GM18870 (cell line): ENCODE data around the gene NRP2.

Experiments
- ATAC-seq: cut with Tn5 transposase; IDR thresholded peaks from one replicate; pipeline ENCODE4 v1.9.1; 2021; ENCODE audit warnings: moderate library complexity; ENCODE audit not compliant: unreplicated experiment

Gene NRP2

GRCh38 chr2:205751569-205752031, 69.3 kb downstream of the NRP2 start:
- no peak for ATAC-seq

DNA sequence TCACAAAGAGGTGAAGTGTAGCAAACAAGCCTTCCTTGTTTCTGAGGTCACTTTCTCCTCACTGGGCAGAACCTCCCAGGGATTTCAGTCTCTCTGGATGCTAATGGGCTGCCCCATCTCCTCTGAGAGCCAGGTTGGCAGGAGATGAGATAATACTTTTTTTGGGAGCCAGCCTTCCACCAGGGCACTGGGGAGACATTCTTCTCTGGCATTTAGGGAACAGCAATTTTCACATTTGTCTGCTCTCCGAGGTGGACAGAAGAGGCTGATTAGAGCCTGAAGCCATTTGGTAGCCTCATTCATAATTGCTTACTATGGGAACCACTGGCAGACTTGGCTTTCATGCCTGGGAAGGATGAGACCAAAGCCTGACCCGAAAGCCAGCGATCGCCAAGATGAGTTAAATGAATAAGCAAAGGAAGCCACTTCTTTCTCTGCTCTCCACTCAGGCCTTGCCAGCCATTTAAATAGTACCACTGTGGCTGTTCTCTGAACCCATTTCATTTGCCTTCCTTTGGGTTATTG, 70.1 kb downstream of the NRP2 start:
- ATAC-seq: no peak

GRCh38 chr2:205752924-205753323, 70.6 kb downstream of the NRP2 start:
- ATAC-seq: no peak

DNA sequence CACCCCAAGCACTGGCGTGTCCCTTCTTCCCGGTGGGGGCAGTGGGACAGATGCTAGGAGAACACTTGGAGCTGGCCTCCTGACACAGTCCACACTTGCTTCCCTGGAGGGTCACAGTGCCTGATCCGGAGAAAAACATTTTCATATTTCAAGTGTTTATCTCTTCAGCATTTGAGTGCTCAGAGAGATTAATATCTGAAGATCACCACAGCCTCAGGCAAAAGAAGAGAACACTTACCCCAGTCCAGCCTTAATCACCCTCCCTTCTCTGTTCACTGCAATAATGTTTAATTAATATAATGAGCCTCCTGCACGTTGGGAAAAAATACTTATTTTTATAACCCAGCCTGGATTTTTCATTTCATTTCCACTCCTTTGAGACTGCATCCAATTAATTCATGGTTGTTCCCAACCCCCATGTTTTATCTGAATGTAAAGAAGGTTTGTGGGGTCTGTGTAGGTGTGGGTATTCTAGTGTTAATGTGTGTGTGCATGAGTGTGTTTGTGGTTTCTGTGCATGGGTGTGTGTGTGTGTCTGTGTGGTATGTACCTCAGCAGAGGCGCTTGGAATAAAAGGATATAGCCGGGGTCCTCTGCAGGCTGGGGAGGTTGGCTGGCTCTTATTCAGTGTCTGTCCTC, 72.1 kb downstream of the NRP2 start:
- no peak for ATAC-seq

- no peak for ATAC-seq
Observed at GRCh38 chr2:205754924-205755321, 72.6 kb downstream of the NRP2 start.

DNA sequence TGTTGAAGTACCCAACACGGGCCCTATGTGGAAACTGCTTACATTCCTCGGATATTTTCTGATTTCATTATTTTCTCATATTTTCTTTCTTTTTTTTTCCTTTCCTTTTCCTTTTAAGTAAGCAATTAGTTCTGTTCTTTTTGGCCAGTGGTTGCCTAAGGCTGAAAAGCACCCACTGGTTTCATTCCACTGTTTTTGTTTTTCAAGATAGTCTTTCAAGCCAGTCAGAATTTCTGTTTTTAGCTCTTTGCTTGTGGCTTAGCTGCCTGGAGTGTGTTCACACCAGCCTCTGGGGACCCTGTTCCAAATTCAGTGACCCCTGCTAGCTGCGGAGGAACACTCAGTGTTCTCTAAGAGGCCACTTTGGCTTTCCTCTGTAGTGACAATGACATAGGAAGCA, 73.6 kb downstream of the NRP2 start:
- ATAC-seq: no peak

DNA sequence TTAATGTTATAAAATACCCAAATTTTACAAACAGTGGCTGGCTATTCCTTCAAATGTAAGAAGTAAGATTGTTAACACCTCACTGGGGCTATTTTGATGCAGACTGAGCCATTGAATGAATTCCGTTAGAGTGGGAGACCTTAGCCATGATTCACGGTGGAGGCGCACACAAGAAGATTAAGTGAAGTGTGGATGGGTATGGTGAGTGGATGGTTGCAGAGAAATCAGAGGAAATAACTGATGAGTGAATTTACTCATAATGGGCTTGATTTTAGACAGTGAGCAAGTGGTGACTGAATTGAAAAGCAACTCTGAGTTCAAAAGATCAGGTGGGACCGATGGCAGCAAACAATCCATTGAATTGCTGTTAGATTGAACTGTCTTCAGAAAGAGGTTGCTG, 75.0 kb downstream of the NRP2 start:
- ATAC-seq: no peak

DNA sequence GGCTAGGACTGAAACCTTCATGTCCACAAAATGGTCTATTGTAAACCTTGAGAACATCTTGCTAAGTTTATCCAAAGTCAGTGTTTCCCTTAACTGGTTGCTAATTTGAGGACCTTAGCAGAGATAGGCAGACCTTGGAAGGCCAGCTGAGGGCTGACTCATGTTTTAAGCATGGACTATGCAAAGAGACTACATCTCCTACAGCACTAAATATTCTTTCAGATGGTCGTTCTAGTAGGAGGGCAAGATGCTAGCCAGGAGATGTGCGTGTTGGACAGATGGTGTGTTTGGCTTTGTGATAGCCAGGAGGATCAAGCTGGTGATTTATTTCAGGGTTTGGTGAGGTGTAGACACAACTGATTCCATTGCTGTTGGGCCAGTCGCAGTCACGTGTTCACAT, 75.8 kb downstream of the NRP2 start:
- no peak for ATAC-seq

DNA sequence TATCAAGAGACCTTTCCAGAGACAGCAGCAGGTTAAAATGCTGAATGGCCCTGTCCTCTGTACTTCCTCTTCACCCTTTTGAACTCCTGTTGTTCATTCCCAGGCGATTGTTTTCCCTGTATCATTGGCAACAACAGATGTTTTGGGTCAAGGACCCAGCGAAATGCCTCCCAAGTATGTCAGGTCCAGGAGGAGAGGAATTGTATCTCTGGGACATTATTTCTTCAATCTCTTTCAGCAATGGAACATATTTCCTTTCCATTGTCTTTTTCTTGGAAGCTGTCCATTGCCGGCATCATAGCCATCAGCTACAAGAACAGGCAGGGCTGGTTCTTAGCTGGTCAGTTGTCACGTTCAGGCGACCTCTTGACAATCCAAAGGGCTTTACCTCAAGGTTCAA, 76.2 kb downstream of the NRP2 start:
- ATAC-seq: no peak

- no peak for ATAC-seq
Observed at GRCh38 chr2:205759257-205759656, 77.0 kb downstream of the NRP2 start.

- ATAC-seq: no peak
Observed at GRCh38 chr2:205759732-205760131, 77.4 kb downstream of the NRP2 start.

DNA sequence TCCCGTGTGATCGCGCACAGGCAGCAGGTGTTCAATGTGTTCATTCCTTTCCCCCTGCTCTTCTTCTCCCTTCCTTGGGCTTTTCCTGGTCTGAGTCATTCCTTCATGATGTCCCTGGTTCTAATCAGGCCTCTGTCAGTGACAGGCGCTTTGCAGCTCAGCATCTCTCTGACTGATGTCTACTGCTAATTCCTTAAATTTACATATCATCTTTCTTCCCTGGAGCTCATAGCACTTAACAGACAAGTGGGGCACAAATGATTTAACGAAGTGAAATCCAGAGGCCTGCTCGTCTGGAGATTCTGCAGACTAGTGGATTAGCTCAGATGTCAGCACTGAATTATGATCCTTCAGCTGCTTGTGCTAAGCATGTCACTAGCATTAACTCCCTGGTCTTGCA, 77.9 kb downstream of the NRP2 start:
- no peak for ATAC-seq

GRCh38 chr2:205761421-205761820, 79.1 kb downstream of the NRP2 start:
- no peak for ATAC-seq

DNA sequence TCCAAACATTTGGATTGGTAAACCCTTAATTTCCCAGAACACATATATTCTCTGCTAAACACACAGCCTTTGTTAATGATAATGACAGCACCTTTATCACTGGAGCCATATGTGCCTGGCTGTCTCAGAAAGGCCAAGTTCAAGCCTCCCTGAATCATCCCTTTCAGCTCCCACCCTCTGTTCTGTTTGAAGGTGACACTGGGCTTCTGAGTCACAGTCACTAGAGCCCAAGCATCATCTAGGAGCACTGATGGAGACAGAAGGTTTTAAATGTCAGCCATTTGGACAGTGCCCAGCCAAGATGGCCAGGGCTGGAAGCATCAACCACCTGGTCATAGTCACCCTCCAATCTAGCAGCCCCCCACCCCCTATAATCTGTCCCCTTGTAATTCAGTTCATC, 80.6 kb downstream of the NRP2 start:
- ATAC-seq: no peak

DNA sequence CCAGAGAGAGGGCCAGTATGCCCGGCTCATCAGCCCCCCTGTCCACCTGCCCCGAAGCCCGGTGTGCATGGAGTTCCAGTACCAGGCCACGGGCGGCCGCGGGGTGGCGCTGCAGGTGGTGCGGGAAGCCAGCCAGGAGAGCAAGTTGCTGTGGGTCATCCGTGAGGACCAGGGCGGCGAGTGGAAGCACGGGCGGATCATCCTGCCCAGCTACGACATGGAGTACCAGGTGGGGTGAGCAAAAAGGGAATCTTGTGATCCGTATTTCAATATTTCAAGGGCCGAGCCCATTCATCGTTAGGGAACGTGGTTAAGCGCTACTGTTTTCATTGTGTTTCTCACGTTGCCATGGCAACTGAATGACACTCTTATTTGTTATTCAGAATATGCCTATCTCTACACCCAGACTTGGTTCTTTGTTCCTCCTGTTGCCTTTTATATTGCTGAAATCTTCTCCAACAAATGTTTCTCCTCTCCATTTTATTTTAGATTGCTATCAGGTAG, 81.5 kb downstream of the NRP2 start:
- ATAC-seq: no peak

GRCh38 chr2:205764270-205764746, 82.0 kb downstream of the NRP2 start:
- ATAC-seq: no peak

DNA sequence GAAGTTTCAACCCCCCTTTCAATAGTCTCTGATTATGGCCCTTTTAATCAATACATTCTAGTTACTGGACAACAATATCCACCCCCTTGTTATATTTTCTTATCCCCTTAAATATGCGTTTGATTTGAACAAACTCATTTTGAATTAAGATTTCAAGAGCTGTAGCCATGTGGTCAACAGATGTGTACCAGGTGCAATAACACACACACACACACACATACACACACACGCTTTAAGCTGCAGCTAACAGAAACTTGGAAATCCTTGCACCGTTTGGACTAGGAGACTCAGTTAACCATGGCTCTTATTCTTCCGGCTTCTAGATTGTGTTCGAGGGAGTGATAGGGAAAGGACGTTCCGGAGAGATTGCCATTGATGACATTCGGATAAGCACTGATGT, 82.8 kb downstream of the NRP2 start:
- no peak for ATAC-seq

DNA sequence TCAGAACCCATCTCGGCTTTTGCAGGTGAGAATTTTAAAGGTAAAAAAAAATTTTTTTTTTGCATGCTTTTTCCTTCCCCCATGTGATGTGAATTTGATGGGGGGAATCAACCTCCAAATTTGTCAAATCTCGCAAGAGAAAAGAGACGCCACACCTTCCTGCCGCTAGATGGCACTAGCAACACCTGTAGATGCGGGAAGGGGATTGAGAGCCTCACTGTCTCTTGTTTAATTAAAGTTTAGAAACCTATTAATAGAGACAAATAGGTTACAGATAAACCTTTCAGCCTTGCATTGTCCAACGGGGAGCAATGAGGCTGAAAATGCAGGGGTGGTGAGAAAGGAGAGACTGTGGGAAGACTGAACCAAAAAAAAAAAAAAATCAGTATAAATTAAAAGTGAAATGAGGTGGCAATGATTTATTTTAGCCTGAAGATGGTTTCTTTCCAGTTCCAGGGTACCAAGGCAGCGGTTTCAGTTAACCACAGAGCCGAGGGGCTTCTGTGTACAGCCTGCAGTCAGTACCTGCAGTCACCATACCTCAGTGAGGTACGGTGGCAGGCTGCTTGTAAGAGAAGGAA, 84.6 kb downstream of the NRP2 start:
- no peak for ATAC-seq

DNA sequence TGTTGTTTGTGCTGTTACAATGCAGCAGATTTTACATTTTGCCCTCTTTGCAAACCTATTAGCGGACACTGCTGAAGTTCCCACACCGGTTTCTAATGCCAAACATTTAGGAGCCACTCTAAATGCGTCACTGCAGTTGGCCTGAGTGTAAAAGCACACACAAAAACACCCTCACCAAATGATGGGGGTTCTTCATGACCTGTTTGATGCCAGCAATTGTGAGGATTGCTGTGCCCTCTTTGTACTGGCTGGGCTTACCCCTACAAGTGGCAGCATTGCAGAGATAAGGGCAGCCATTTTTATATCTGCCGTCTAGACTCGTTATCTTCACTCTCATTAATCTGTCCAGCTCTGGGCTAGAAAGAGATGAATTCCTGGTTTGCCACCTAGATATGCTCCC, 85.3 kb downstream of the NRP2 start:
- ATAC-seq: no peak

DNA sequence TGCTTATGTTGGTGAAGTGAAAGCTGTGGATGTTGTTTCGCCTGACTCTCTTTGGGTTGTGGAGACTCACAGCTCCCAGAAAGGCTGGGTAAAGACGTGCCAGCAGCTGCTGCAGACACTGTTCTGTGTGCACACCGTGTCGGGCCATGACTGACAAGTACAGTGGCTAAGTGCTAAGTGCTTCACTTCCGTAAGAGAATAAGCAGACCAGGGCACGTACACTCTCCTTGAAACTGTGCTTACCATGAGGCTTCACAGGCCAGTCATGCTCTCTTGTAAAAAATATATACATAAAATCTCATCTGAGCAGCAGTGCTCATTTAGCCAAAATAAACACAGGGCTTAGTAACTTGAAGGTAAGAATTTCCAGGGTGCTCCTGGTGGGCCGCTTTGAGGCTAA, 86.0 kb downstream of the NRP2 start:
- no peak for ATAC-seq

GRCh38 chr2:205768815-205769494, 86.7 kb downstream of the NRP2 start:
- no peak for ATAC-seq

- no peak for ATAC-seq
Observed at GRCh38 chr2:205769495-205769850, 87.2 kb downstream of the NRP2 start.
